OCI-LY7 (cell line): Measurements from ENCODE around the gene USP6NL. TPM values are rescaled to one million over a fixed set of nuclear protein-coding genes. Genes with fewer than 3 reads are reported as not detected.

Experiments used
- Bru-seq: library from RNA; stranded (reverse); fragments of 400-500 nt; gene quantifications from one replicate; lab custom pipeline; 2021; lab: Mats Ljungman, UMichigan
- BruChase-seq, 2 experiments: library from RNA; stranded (reverse); fragments of 400-500 nt; gene quantifications; one replicate each; lab custom pipeline; 2021; lab: Mats Ljungman, UMichigan
- BruUV-seq: library from RNA; stranded (reverse); fragments of 400-500 nt; replicated peaks from 2 replicates; lab custom pipeline; 2021; lab: Mats Ljungman, UMichigan
- CTCF ChIA-PET: fragments of 300-600 bp; sonication (Branson Sonifier 250); formaldehyde crosslinking; loops from one replicate; lab custom pipeline; 2022; ENCODE audit warnings: antibody characterized with exemption; ENCODE audit not compliant: unreplicated experiment; lab: Charles Lee
- POLR2A ChIA-PET: fragments of 300-600 bp; sonication (Branson Sonifier 250); formaldehyde crosslinking; loops from one replicate; lab custom pipeline; 2022; ENCODE audit warnings: antibody characterized with exemption; lab: Charles Lee
- DNase-seq: peaks from one replicate; pipeline ENCODE4 v3.0.0-alpha.2; 2015; ENCODE audit warnings: low spot score
- H2AFZ ChIP-seq: fragments of 200-600 bp; sonication (generic), shearing (Covaris generic); 2 replicates; pipeline ENCODE4 v1.6.1; 2014; ENCODE audit warnings: mild to moderate bottlenecking, antibody characterized with exemption, low read length, moderate library complexity
- H3K27ac ChIP-seq: fragments of 200-600 bp; sonication (generic); 2 replicates; pipeline ENCODE4 v1.5.1; 2014; ENCODE audit warnings: mixed run types, low read depth, mild to moderate bottlenecking, moderate library complexity, low read length, inconsistent platforms; ENCODE audit not compliant: poor library complexity, severe bottlenecking
- H3K36me3 ChIP-seq: fragments of 200-600 bp; sonication (generic); 2 replicates; pipeline ENCODE4 v1.6.1; 2014; ENCODE audit warnings: mild to moderate bottlenecking, antibody characterized with exemption, low read length, moderate library complexity, mixed read lengths; ENCODE audit not compliant: insufficient read depth
- H3K4me1 ChIP-seq: fragments of 200-600 bp; sonication (generic); 2 replicates; pipeline ENCODE4 v1.5.1; 2014; ENCODE audit warnings: mild to moderate bottlenecking, low read length; ENCODE audit not compliant: insufficient read depth, poor library complexity, severe bottlenecking
- H3K4me2 ChIP-seq: fragments of 200-600 bp; sonication (generic); 2 replicates; pipeline ENCODE4 v1.6.1; 2014; ENCODE audit warnings: mild to moderate bottlenecking, low read length
- H3K4me3 ChIP-seq: fragments of 200-600 bp; sonication (generic); 2 replicates; pipeline ENCODE4 v1.5.1; 2014; ENCODE audit warnings: mild to moderate bottlenecking, low read depth, low read length; ENCODE audit not compliant: poor library complexity, severe bottlenecking
- H3K79me2 ChIP-seq: fragments of 200-600 bp; sonication (generic); 2 replicates; pipeline ENCODE4 v1.6.1; 2016; ENCODE audit warnings: low read depth, mild to moderate bottlenecking, low read length, moderate library complexity, mixed read lengths; ENCODE audit not compliant: insufficient read depth
- H3K9me2 ChIP-seq: fragments of 200-600 bp; sonication (generic); 2 replicates; pipeline ENCODE4 v1.6.1; 2016; ENCODE audit warnings: mild to moderate bottlenecking, low read length, mixed read lengths; ENCODE audit not compliant: insufficient read depth
- H3K9me3 ChIP-seq: fragments of 200-600 bp; sonication (generic); 2 replicates; pipeline ENCODE4 v1.6.1; 2014; ENCODE audit warnings: mild to moderate bottlenecking, mixed run types, low read length, mixed read lengths
- H4K20me1 ChIP-seq: fragments of 200-600 bp; sonication (generic); 2 replicates; pipeline ENCODE4 v1.6.1; 2014; ENCODE audit warnings: mild to moderate bottlenecking, antibody characterized with exemption, low read length, moderate library complexity, mixed read lengths; ENCODE audit not compliant: insufficient read depth
- CTCF ChIP-seq: fragments of 200-600 bp; sonication (generic); conservative IDR thresholded peaks from 2 replicates; pipeline ENCODE4 v1.5.1; 2014; ENCODE audit warnings: mild to moderate bottlenecking, antibody characterized with exemption, low read length, moderate library complexity, mixed read lengths
- EZH2phosphoT487 ChIP-seq: fragments of 200-600 bp; sonication (generic); IDR thresholded peaks from 2 replicates; pipeline ENCODE4 v1.6.1; 2018; ENCODE audit warnings: low read depth, borderline replicate concordance, mild to moderate bottlenecking, mixed run types, antibody characterized with exemption, low read length, moderate library complexity, mixed read lengths
- intact Hi-C: fragments of 100-400 bp; cut with micrococcal nuclease; formaldehyde crosslinking; loops from one replicate; pipeline ENCODE4 v1.10.0; 2022; ENCODE audit not compliant: unreplicated experiment
- long read RNA-seq: library from polyadenylated mRNA; stranded (forward); transcript quantifications from one replicate; pipeline ENCODE4 v2.0.0, GENCODE V29; 2022
- total RNA-seq, 2 experiments: library from RNA; depleted of rRNA in 1 of 2; stranded (reverse); fragments of >200 nt in 1 of 2; shearing (Covaris generic) in 1 of 2; gene quantifications; 2 replicates each; pipeline ENCODE4 v1.2.3, GENCODE V29; 2014 to 2022

The USP6NL gene
- 33.7 and 41.7 TPM in 2 replicates for total RNA-seq (2014; rRNA removed; shearing (Covaris generic))
- 59.7 and 62.0 TPM in 2 replicates for total RNA-seq (2022)
- Bru-seq, nascent RNA = percentile 96 among the genes with signal in this experiment
- BruChase-seq, experiment 1, labeled RNA remaining after a 6-hour chase = percentile 78 among the genes with signal in this experiment
- percentile 86 among the genes with signal in this experiment for BruChase-seq, experiment 2, labeled RNA remaining after a 2-hour chase
- long read RNA-seq, full-length matches to known transcripts = 143 of 191 reads
- long read RNA-seq, partial matches to known transcripts = 19 of 191 reads
- long read RNA-seq, other reads (novel, unspliced or antisense) = 29 of 191 reads

DNA sequence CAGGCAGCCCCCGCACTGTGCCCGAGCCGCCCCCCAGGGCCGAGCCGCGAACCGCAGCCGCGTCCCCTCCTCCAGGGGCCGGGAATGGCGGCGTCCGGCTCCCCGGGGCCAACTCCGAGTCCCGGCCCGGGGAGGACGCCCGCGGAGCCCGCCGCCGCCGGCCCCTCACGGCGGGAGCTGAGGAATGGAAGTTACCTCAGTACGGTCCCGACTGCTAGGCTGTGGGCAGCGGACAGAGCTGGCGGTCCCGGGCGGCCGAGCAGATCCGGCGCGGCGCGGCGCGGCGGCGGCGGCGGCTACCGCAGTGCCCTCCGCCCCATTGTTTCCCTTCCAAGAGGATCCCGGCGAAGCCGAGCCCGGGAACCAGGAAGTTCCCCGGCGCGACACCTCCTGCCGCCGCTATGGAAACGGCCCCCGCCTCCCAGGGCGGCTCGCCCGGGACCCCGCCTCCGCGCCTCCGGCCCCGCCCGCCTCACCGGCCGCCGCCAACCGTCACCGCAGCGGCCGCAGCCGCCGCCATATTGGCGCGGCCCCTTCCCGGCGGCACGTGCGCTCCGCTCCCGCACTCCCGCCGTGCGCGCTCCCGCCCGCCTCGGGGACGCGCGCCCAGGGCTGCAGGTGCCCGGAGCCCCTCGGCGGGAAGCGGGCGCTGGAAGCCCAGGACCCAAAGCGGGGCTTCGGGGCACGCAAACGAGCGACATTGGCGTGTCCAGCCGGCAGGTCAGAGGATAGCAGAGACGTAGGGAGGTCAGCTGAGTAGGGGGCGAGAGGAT is at the start of gene USP6NL:
TSS of gene USP6NL (minus strand) at position 403 of the 773 bp plus-strand sequence. CDS start 14,016 bp downstream, outside the sequence.
- Histone ChIP-seq H3K4me3 (peak within 1 kb of the TSS; percentile 81), H3K79me2 (peaks cover 55% of the 10 kb centered on the region), H3K4me1 (peaks cover 48% of the 10 kb centered on the region), H3K9me3 (peaks cover 4% of the 10 kb centered on the region; the same call in 1 of the 2 replicates), H3K36me3 (peaks cover 3% of the 10 kb centered on the region; the same call in 1 of the 2 replicates), H3K27ac (peak within 1 kb of the TSS; percentile 84), H2AFZ (peak within 1 kb of the TSS; percentile 13; the same call in 1 of the 2 replicates), H3K9me2 (no peaks in the 10 kb centered on the region), H3K4me2 (peak within 1 kb of the TSS; percentile 100), H4K20me1 (no peaks in the 10 kb centered on the region; the same call in 1 of the 2 replicates)
- DNase-seq = peak; percentile 90
- CTCF ChIA-PET = no interaction called here
- TF ChIP-seq EZH2phosphoT487 (no peak), CTCF (no peak)
- BruUV-seq = no TSS peak
- POLR2A ChIA-PET = interaction anchor here (0.7 to 5.2 kb wide), 28 partner anchors 9 to 163 kb away, joined by 3 to 38 read pairs (median 4); no protein-coding TSS in a partner anchor
- intact Hi-C loops = loop anchor here (2.0 kb wide), 2 partner anchors 51 to 113 kb away; no protein-coding TSS in a partner anchor

GRCh38 chr10:11658801-11659368 is 47.4 kb upstream of the USP6NL start:
- ChIA-PET POLR2A (interaction anchor here (0.6 to 3.9 kb wide), 6 partner anchors 9 to 35 kb away, joined by 3 to 31 read pairs (median 4); no protein-coding TSS in a partner anchor), CTCF (interaction anchor here (0.5 kb wide), 1 partner anchor 96 kb away, joined by 3 read pairs; no protein-coding TSS in a partner anchor)
- no peak overlapping the region for H3K4me3 ChIP-seq
- intact Hi-C loops = no loop called here
- H2AFZ ChIP-seq = peak overlapping the region; percentile 47; the same call in 1 of the 2 replicates
- DNase-seq = no peak
- no peaks in the 10 kb centered on the region for H3K36me3 ChIP-seq
- no TSS peak for BruUV-seq
- H3K79me2 ChIP-seq = peaks cover 6% of the 10 kb centered on the region; the same call in 1 of the 2 replicates
- no peak overlapping the region for H3K27ac ChIP-seq
- H3K9me3 ChIP-seq = no peaks in the 10 kb centered on the region
- H3K4me1 ChIP-seq = peaks cover 68% of the 10 kb centered on the region
- no peaks in the 10 kb centered on the region for H4K20me1 ChIP-seq
- no peak overlapping the region for H3K4me2 ChIP-seq
- no peak for TF ChIP-seq EZH2phosphoT487
- TF ChIP-seq CTCF = no peak
- H3K9me2 ChIP-seq = no peaks in the 10 kb centered on the region
